HG03064 (cell line): ENCODE measurements around the gene ZNF282.

Experiments
- ATAC-seq: cut with Tn5 transposase; IDR thresholded peaks from one replicate; pipeline ENCODE4 v1.9.1; 2021; ENCODE audit warnings: low read depth; ENCODE audit not compliant: unreplicated experiment

ZNF282 gene

GRCh38 chr7:149188637-149189259 lies 6.6 kb upstream of the ZNF282 start:
- ATAC-seq, result no peak

- ATAC-seq, result no peak
These were observed 3.5 kb upstream of the ZNF282 start for GRCh38 chr7:149191851-149192250.

GRCh38 chr7:149194799-149195179 lies 557 bp upstream of the ZNF282 start:
- ATAC-seq, result no peak

GRCh38 chr7:149196151-149196704 lies 882 bp downstream of the ZNF282 start:
- ATAC-seq, result peak; percentile 2

GRCh38 chr7:149196705-149197171 lies 1.4 kb downstream of the ZNF282 start:
- no peak for ATAC-seq

GRCh38 chr7:149197675-149198074 lies 2.3 kb downstream of the ZNF282 start:
- ATAC-seq, result no peak

- no peak for ATAC-seq
These were observed 2.9 kb downstream of the ZNF282 start for GRCh38 chr7:149198161-149198816.

- no peak for ATAC-seq
These were observed 4.1 kb downstream of the ZNF282 start for GRCh38 chr7:149199234-149199995.

GRCh38 chr7:149202831-149203231 lies 7.5 kb downstream of the ZNF282 start:
- ATAC-seq, result no peak

- ATAC-seq, result no peak
These were observed 10.5 kb downstream of the ZNF282 start for GRCh38 chr7:149205690-149206381.

GRCh38 chr7:149207324-149208035 lies 12.1 kb downstream of the ZNF282 start:
- ATAC-seq, result no peak

GRCh38 chr7:149209518-149210269 lies 14.3 kb downstream of the ZNF282 start:
- no peak for ATAC-seq

- no peak for ATAC-seq
These were observed 15.2 kb downstream of the ZNF282 start for GRCh38 chr7:149210551-149210950.

GRCh38 chr7:149214020-149214720 lies 18.8 kb downstream of the ZNF282 start:
- ATAC-seq, result no peak

GRCh38 chr7:149216402-149216801 lies 21.1 kb downstream of the ZNF282 start:
- ATAC-seq, result no peak

- ATAC-seq, result no peak
These were observed 22.2 kb downstream of the ZNF282 start for GRCh38 chr7:149217570-149217969.

GRCh38 chr7:149218469-149219420 lies 23.4 kb downstream of the ZNF282 start:
- no peak for ATAC-seq

- no peak for ATAC-seq
These were observed 25.2 kb downstream of the ZNF282 start for GRCh38 chr7:149220534-149220933.
